Measurements from ENCODE around the gene ZBTB4.

DNA sequence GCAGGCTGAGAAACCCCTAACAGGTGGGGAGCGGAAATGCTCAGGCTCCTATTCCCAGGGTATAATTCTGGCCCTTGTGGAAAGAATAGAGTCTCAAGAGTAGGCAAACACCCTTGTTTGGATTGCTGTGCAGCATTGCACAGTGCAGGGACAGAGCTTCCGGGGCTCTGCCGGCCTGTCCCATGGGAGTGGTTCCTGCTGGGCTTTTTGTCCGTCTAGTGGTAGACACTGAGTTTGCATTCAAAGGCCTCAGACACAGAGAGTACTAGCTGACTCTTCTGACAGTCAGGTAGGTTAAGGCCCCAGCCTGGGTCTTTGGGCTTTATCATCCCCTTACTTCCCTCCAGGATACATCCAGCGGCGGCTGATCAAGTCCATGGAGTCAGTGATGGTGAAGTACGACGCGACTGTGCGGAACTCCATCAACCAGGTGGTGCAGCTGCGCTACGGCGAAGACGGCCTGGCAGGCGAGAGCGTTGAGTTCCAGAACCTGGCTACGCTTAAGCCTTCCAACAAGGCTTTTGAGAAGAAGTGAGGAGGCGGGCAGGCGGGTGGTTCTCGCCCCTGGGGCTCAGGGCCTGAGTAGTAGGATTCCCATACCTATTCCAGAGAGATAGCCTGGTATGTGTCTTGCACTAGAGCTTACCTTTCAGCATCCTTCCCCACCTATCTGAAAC, 22.9 kb upstream of the ZBTB4 start:
- TF ChIP-seq, protein P1, sequence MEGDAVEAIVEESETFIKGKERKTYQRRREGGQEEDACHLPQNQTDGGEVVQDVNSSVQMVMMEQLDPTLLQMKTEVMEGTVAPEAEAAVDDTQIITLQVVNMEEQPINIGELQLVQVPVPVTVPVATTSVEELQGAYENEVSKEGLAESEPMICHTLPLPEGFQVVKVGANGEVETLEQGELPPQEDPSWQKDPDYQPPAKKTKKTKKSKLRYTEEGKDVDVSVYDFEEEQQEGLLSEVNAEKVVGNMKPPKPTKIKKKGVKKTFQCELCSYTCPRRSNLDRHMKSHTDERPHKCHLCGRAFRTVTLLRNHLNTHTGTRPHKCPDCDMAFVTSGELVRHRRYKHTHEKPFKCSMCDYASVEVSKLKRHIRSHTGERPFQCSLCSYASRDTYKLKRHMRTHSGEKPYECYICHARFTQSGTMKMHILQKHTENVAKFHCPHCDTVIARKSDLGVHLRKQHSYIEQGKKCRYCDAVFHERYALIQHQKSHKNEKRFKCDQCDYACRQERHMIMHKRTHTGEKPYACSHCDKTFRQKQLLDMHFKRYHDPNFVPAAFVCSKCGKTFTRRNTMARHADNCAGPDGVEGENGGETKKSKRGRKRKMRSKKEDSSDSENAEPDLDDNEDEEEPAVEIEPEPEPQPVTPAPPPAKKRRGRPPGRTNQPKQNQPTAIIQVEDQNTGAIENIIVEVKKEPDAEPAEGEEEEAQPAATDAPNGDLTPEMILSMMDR (conservative IDR thresholded peaks at IDR 0.05; ENCODE audit: low read length) = no peak
- no peak for TF ChIP-seq EZH2phosphoT487 (IDR thresholded peaks at IDR 0.05; ENCODE audit: borderline replicate concordance, low read depth, low read length)
